Measurements from ENCODE around the gene ATP6V1B1. TPM values are rescaled to one million over a fixed set of nuclear protein-coding genes. Genes with fewer than 3 reads are reported as not detected.
A peak's percentile ranks its signal among the peaks of the same experiment; 100 is the strongest.

The ATP6V1B1 gene
- polyA plus RNA-seq, 1 donor (not counting 4 experiments of a cell fraction or from before 2014, with no cell fraction given) = not detected

DNA sequence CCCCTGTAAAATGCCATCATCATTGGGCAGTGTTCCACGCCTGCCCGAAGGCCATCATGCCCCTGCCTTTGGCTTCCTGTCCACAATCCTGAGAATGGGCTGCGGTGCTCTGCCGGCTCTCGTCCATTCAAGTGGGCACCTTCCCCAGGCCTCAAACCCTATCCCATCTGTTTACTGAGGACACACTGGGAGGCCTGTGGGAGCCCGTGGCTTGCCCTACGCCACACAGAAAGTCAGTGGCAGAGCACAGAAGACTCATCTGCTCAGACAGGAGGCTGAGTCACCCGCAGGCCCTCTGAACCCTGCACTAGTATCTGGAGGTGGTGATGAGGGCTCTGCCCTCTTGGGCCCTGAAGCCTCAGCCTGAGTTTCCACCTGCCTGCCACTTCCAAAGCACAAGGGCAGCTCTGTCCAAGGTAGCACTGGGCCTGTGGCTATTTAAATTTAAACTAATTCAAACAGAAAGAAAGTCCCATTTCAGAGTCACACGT, 23.6 kb downstream of the ATP6V1B1 start:
- Histone ChIP-seq H4K20me1 (ENCODE audit: control insufficient read depth, extremely low read depth, insufficient read depth, low read length) (no peaks in the 10 kb centered on the region), H3K9ac (ENCODE audit: control insufficient read depth, extremely low read depth, insufficient read depth, low read length) (no peak overlapping the region), H3K79me2 (ENCODE audit: control insufficient read depth, insufficient read depth, low read length) (no peaks in the 10 kb centered on the region), H3K4me2 (ENCODE audit: control insufficient read depth, extremely low read depth, insufficient read depth, low read depth, low read length) (no peak overlapping the region), H3K4me3 (ENCODE audit: control insufficient read depth in 2 of 3, extremely low read depth in 1 of 3, insufficient read depth in 2 of 3, low read depth in 1 of 3, low read length in 3 of 3) (no peak overlapping the region), H3K27ac (ENCODE audit: control insufficient read depth, insufficient read depth, low read length) (no peak overlapping the region), H3K4me1 (ENCODE audit: control insufficient read depth, extremely low read depth, insufficient read depth, low read length) (peaks cover 4% of the 10 kb centered on the region), H3K9me1 (ENCODE audit: control insufficient read depth, extremely low read depth, insufficient read depth, low read length) (no peaks in the 10 kb centered on the region), H3K36me3 (ENCODE audit: control insufficient read depth in 2 of 2, extremely low read depth in 1 of 2, insufficient read depth in 2 of 2, low read length in 2 of 2) (no peaks in the 10 kb centered on the region), H3K27me3 (ENCODE audit: control insufficient read depth, extremely low read depth, insufficient read depth, low read length) (peaks cover 24% of the 10 kb centered on the region), H3K9me3 (ENCODE audit: control insufficient read depth, low read depth, low read length) (no peaks in the 10 kb centered on the region), H2AFZ (ENCODE audit: control insufficient read depth, low read length) (no peak overlapping the region)
- FAIRE-seq = no peak
- dilution Hi-C loops (cut with MboI; ENCODE audit: extremely low pct_ligation_motif_present, low sequenced_read_pairs) = no loop called here
- no peak for TF ChIP-seq EZH2 (IDR thresholded peaks at IDR 0.05; ENCODE audit: low read length)
- TF ChIP-seq, protein P1, sequence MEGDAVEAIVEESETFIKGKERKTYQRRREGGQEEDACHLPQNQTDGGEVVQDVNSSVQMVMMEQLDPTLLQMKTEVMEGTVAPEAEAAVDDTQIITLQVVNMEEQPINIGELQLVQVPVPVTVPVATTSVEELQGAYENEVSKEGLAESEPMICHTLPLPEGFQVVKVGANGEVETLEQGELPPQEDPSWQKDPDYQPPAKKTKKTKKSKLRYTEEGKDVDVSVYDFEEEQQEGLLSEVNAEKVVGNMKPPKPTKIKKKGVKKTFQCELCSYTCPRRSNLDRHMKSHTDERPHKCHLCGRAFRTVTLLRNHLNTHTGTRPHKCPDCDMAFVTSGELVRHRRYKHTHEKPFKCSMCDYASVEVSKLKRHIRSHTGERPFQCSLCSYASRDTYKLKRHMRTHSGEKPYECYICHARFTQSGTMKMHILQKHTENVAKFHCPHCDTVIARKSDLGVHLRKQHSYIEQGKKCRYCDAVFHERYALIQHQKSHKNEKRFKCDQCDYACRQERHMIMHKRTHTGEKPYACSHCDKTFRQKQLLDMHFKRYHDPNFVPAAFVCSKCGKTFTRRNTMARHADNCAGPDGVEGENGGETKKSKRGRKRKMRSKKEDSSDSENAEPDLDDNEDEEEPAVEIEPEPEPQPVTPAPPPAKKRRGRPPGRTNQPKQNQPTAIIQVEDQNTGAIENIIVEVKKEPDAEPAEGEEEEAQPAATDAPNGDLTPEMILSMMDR (optimal IDR thresholded peaks at IDR 0.05 in 1 of 3, IDR thresholded peaks at IDR 0.05 in 1 of 3, conservative IDR thresholded peaks at IDR 0.05 in 1 of 3; ENCODE audit: extremely low read depth in 1 of 3, insufficient read depth in 2 of 3, low read length in 3 of 3) = no peak
- no peak for DNase-seq (ENCODE audit: low read depth, low spot score)

DNA sequence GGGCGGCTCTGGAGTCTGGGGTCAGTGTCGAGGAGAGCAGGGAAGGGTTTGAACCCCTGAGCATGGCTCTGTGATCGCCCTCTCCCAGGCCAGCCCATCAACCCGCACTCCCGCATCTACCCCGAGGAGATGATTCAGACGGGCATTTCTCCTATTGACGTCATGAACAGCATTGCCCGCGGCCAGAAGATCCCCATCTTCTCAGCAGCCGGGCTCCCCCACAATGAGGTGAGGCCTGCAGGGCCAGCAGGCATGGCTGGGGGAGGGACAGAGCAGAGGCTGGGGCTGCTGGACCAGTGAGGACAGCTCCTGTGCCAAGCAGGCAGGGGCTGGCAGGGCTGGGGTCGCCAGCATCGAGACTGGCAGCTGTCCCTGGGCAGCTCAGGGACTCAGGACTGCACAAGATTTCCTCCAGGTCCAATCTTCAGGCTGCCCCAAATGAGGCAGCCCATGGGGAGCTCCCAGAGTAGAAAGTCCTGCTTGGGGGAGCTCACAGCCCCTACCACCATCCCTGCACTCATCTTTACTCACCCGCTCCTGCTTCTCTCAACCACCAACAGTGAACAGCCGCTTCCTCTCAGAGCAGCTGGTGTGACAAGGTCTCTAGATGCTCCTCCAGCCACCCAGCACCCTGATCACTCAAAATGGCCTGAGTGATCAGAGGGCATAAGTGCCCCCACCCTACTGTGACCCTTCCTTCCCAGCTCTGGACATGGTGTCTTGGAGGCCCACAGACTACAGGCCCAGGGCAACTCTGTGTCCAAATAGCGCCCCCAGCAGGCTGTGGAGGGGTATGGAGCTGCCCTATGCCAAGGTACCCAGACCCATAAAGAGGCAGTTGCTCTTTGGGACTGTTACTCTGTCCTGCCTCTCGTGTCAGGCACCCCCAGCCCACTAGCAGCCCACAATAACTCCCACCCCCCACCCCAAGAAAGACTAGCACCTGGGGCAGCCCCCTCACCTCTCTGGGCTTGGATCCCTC, 24.4 kb downstream of the ATP6V1B1 start:
- Histone ChIP-seq H3K4me2 (ENCODE audit: control insufficient read depth, extremely low read depth, insufficient read depth, low read depth, low read length) (no peak overlapping the region), H3K4me3 (ENCODE audit: control insufficient read depth in 2 of 3, extremely low read depth in 1 of 3, insufficient read depth in 2 of 3, low read depth in 1 of 3, low read length in 3 of 3) (no peak overlapping the region), H3K9me1 (ENCODE audit: control insufficient read depth, extremely low read depth, insufficient read depth, low read length) (no peaks in the 10 kb centered on the region), H3K4me1 (ENCODE audit: control insufficient read depth, extremely low read depth, insufficient read depth, low read length) (peaks cover 8% of the 10 kb centered on the region), H3K27me3 (ENCODE audit: control insufficient read depth, extremely low read depth, insufficient read depth, low read length) (peaks cover 19% of the 10 kb centered on the region), H3K79me2 (ENCODE audit: control insufficient read depth, insufficient read depth, low read length) (no peaks in the 10 kb centered on the region), H2AFZ (ENCODE audit: control insufficient read depth, low read length) (no peak overlapping the region), H3K36me3 (ENCODE audit: control insufficient read depth in 2 of 2, extremely low read depth in 1 of 2, insufficient read depth in 2 of 2, low read length in 2 of 2) (no peaks in the 10 kb centered on the region), H3K27ac (ENCODE audit: control insufficient read depth, insufficient read depth, low read length) (no peak overlapping the region), H3K9me3 (ENCODE audit: control insufficient read depth, low read depth, low read length) (no peaks in the 10 kb centered on the region), H4K20me1 (ENCODE audit: control insufficient read depth, extremely low read depth, insufficient read depth, low read length) (no peaks in the 10 kb centered on the region), H3K9ac (ENCODE audit: control insufficient read depth, extremely low read depth, insufficient read depth, low read length) (no peak overlapping the region)
- TF ChIP-seq, protein P1 (optimal IDR thresholded peaks at IDR 0.05 in 1 of 3, IDR thresholded peaks at IDR 0.05 in 1 of 3, conservative IDR thresholded peaks at IDR 0.05 in 1 of 3; ENCODE audit: extremely low read depth in 1 of 3, insufficient read depth in 2 of 3, low read length in 3 of 3) = peak in 2 of 3 experiments; percentile 2 to 18
- no peak for TF ChIP-seq EZH2 (IDR thresholded peaks at IDR 0.05; ENCODE audit: low read length)
- dilution Hi-C loops (cut with MboI; ENCODE audit: extremely low pct_ligation_motif_present, low sequenced_read_pairs) = no loop called here
- DNase-seq (ENCODE audit: low read depth, low spot score) (no peak), FAIRE-seq (no peak)

All from keratinocyte (primary cell).